ENCODE measurements around the gene BHLHA15.

Gene BHLHA15

GRCh38 chr7:98177553-98177952 is 33.7 kb upstream of the BHLHA15 start:
- H3K27me3 Mint-ChIP-seq: no peaks in the 10 kb centered on the region
- no peaks in the 10 kb centered on the region for H3K9me3 Mint-ChIP-seq (ENCODE audit: low read depth)
- peaks cover 2% of the 10 kb centered on the region for H3K36me3 Mint-ChIP-seq
- no peak overlapping the region for H3K4me3 Mint-ChIP-seq
- no peaks in the 10 kb centered on the region for H3K4me1 Mint-ChIP-seq (ENCODE audit: low read depth)
- H3K27ac Mint-ChIP-seq: no peak overlapping the region

GRCh38 chr7:98178321-98178720 is 32.9 kb upstream of the BHLHA15 start:
- Mint-ChIP-seq H3K36me3 (peaks cover 6% of the 10 kb centered on the region), H3K9me3 (ENCODE audit: low read depth) (no peaks in the 10 kb centered on the region), H3K4me3 (no peak overlapping the region), H3K27me3 (no peaks in the 10 kb centered on the region), H3K27ac (no peak overlapping the region), H3K4me1 (ENCODE audit: low read depth) (peaks cover 2% of the 10 kb centered on the region)

- peaks cover 2% of the 10 kb centered on the region for H3K4me1 Mint-ChIP-seq (ENCODE audit: low read depth)
- no peak overlapping the region for H3K4me3 Mint-ChIP-seq
- H3K27ac Mint-ChIP-seq: no peak overlapping the region
- H3K36me3 Mint-ChIP-seq: peaks cover 8% of the 10 kb centered on the region
- no peaks in the 10 kb centered on the region for H3K27me3 Mint-ChIP-seq
- no peaks in the 10 kb centered on the region for H3K9me3 Mint-ChIP-seq (ENCODE audit: low read depth)
These were observed 32.3 kb upstream of the BHLHA15 start for GRCh38 chr7:98178762-98179490.

DNA sequence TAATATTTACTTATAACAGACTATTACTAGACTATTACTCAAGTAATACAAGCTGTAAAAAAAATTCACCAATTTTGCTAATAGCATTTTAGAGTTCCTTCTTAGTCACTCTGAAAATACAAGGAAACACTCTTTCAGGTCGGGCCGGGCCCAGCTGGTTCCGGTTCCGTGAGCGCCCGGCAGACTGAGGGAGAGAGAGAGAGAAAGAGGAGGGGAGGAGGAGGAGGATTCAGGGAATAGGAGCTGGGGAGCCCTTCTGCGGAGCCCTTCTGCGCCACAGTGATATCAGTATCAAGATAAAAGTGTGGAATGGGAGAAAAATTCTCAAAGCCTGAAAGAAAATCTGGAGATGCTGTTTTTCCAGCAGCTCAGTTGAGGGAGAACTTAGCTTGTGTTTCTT is 30.5 kb upstream of the BHLHA15 start:
- peaks cover 9% of the 10 kb centered on the region for H3K36me3 Mint-ChIP-seq
- no peak overlapping the region for H3K27ac Mint-ChIP-seq
- H3K4me1 Mint-ChIP-seq (ENCODE audit: low read depth): peaks cover 2% of the 10 kb centered on the region
- no peaks in the 10 kb centered on the region for H3K9me3 Mint-ChIP-seq (ENCODE audit: low read depth)
- H3K27me3 Mint-ChIP-seq: no peaks in the 10 kb centered on the region
- no peak overlapping the region for H3K4me3 Mint-ChIP-seq

DNA sequence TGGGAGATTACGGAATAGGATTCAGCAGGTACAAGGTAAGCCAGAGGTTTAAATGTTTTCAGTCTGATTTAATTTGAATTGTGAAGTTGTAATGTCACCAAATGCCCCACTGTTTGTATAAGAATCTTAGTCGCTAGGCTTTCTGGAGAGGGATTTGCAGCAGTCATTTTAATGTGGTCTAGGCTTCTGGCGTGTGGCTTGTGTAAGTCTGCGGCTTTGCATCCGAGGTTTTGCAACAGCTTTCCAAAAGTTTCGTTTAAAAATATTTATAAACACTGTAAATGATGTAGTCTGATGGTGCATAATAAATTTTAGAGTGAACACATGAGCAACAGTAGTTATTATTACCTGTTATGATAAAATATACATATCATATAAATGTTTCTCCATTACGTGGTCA is 26.1 kb upstream of the BHLHA15 start:
- Mint-ChIP-seq H3K9me3 (ENCODE audit: low read depth) (no peaks in the 10 kb centered on the region), H3K4me1 (ENCODE audit: low read depth) (peaks cover 6% of the 10 kb centered on the region), H3K36me3 (peaks cover 23% of the 10 kb centered on the region), H3K27me3 (no peaks in the 10 kb centered on the region), H3K4me3 (no peak overlapping the region), H3K27ac (no peak overlapping the region)

DNA sequence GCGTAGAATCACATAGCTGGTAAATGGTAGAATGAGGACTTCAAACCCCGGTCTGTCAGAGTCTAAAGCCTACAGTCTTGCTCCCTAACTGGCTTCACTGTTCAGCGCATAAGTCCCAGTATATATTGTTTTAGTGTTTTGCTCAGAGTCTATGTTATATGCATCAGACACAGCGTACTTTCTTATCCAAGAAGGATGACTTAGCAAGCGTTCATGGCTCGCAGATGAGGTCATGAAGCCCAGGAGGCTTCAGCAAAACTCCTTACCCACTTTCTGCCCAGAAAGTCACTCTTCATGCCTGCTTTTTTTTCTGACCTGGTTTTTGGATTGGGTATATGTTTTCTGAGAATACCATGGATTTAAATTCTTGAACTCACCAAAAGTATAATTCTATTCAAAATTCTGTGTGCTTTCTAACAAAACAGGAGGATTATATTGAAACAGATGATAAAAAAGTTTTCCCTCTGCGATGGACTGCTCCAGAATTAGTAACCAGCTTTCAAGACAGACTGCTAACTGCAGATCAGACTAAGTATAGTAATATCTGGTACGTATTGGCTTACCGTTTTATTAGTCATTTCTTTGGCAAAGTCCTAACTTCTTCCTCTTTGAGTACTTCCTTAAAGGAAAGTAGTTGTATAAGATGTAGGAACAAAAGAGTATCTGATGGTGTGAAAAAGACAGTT is 24.6 kb upstream of the BHLHA15 start:
- peaks cover 6% of the 10 kb centered on the region for H3K4me1 Mint-ChIP-seq (ENCODE audit: low read depth)
- no peaks in the 10 kb centered on the region for H3K27me3 Mint-ChIP-seq
- peaks cover 25% of the 10 kb centered on the region for H3K36me3 Mint-ChIP-seq
- H3K4me3 Mint-ChIP-seq: no peak overlapping the region
- H3K9me3 Mint-ChIP-seq (ENCODE audit: low read depth): no peaks in the 10 kb centered on the region
- no peak overlapping the region for H3K27ac Mint-ChIP-seq

GRCh38 chr7:98187138-98187502 is 24.1 kb upstream of the BHLHA15 start:
- no peak overlapping the region for H3K4me3 Mint-ChIP-seq
- peaks cover 6% of the 10 kb centered on the region for H3K4me1 Mint-ChIP-seq (ENCODE audit: low read depth)
- no peaks in the 10 kb centered on the region for H3K27me3 Mint-ChIP-seq
- no peaks in the 10 kb centered on the region for H3K9me3 Mint-ChIP-seq (ENCODE audit: low read depth)
- H3K27ac Mint-ChIP-seq: no peak overlapping the region
- H3K36me3 Mint-ChIP-seq: peaks cover 25% of the 10 kb centered on the region

- Mint-ChIP-seq H3K4me1 (ENCODE audit: low read depth) (peaks cover 5% of the 10 kb centered on the region), H3K27me3 (no peaks in the 10 kb centered on the region), H3K9me3 (ENCODE audit: low read depth) (no peaks in the 10 kb centered on the region), H3K4me3 (no peak overlapping the region), H3K27ac (no peak overlapping the region), H3K36me3 (peaks cover 16% of the 10 kb centered on the region)
These were observed 21.7 kb upstream of the BHLHA15 start for GRCh38 chr7:98189559-98189958.

GRCh38 chr7:98191668-98192431 is 19.4 kb upstream of the BHLHA15 start:
- H3K36me3 Mint-ChIP-seq: peaks cover 19% of the 10 kb centered on the region

GRCh38 chr7:98192781-98193457 is 18.3 kb upstream of the BHLHA15 start:
- Mint-ChIP-seq H3K4me3 (no peak overlapping the region), H3K36me3 (peaks cover 18% of the 10 kb centered on the region), H3K4me1 (ENCODE audit: low read depth) (peaks cover 13% of the 10 kb centered on the region), H3K9me3 (ENCODE audit: low read depth) (no peaks in the 10 kb centered on the region), H3K27ac (no peak overlapping the region), H3K27me3 (no peaks in the 10 kb centered on the region)

More at GRCh38 chr7:98191668-98192431, 19.4 kb upstream of the BHLHA15 start:
- H3K4me1 Mint-ChIP-seq (ENCODE audit: low read depth): peaks cover 12% of the 10 kb centered on the region
- H3K27me3 Mint-ChIP-seq: no peaks in the 10 kb centered on the region
- H3K9me3 Mint-ChIP-seq (ENCODE audit: low read depth): no peaks in the 10 kb centered on the region
- H3K27ac Mint-ChIP-seq: no peak overlapping the region
- no peak overlapping the region for H3K4me3 Mint-ChIP-seq

- peaks cover 13% of the 10 kb centered on the region for H3K4me1 Mint-ChIP-seq (ENCODE audit: low read depth)
- H3K27ac Mint-ChIP-seq: no peak overlapping the region
- no peaks in the 10 kb centered on the region for H3K9me3 Mint-ChIP-seq (ENCODE audit: low read depth)
- peaks cover 13% of the 10 kb centered on the region for H3K36me3 Mint-ChIP-seq
- H3K27me3 Mint-ChIP-seq: no peaks in the 10 kb centered on the region
- H3K4me3 Mint-ChIP-seq: no peak overlapping the region
These were observed 17.6 kb upstream of the BHLHA15 start for GRCh38 chr7:98193474-98194180.

DNA sequence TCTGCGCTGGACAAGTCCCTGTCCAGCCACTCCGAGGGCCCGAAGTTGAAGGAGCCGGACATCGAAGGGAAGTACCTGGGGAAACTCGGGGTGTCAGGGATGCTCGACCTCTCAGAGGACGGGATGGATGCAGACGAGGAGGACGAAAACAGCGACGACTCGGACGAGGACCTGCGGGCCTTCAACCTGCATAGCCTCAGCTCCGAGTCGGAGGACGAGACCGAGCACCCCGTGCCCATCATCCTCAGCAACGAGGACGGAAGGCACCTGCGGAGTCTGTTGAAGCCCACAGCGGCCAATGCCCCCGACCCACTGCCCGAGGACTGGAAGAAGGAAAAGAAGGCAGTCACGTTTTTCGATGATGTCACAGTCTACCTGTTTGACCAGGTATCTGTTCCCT is 17.1 kb upstream of the BHLHA15 start:
- Mint-ChIP-seq H3K36me3 (peaks cover 13% of the 10 kb centered on the region), H3K4me3 (no peak overlapping the region), H3K27ac (no peak overlapping the region), H3K9me3 (ENCODE audit: low read depth) (no peaks in the 10 kb centered on the region), H3K4me1 (ENCODE audit: low read depth) (peaks cover 16% of the 10 kb centered on the region), H3K27me3 (no peaks in the 10 kb centered on the region)

DNA sequence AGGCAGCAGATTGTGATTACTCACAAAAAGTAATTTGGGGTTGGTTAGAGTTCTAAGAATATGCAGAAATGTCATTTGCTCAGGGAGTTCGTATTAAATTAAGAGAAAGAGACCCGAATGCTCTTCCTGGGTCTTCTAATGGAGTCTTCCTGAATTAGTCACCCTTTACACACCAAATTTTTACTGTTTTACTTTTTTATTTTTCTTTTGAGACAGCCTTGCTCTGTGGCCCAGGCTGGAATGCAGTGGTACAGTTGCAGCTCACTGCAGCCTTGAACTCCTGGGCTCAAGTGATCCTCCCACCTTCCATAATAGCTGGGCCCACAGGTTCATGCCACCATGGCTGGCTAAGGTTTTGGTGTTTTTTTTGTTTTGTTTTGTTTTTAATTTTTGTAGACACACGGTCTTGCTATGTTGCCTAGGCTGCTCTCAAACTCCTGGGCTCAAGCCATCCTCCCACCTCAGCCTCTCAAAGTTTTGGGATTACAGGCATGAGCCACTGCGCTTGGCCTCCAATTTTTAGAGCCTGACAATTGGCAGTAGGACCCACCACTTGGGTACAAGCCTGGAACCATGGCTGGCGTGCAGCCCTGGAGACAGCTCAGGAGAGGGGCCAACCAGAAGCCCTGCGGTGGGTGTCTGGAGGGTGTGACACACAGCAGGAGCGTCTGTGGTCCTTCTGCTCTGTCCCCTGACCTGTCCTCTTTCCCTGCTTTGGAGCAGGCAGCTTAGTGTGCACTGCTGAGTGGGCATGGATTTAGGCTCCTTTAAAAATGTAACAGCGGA is 16.4 kb upstream of the BHLHA15 start:
- Mint-ChIP-seq H3K4me3 (no peak overlapping the region), H3K27ac (no peak overlapping the region), H3K36me3 (peaks cover 9% of the 10 kb centered on the region), H3K27me3 (no peaks in the 10 kb centered on the region), H3K4me1 (ENCODE audit: low read depth) (peaks cover 14% of the 10 kb centered on the region), H3K9me3 (ENCODE audit: low read depth) (no peaks in the 10 kb centered on the region)
